OCI-LY1 (cell line): ENCODE data around the gene RABGAP1L.

Experiments used
- EZH2 ChIP-seq: fragments of 200-600 bp; sonication (generic), shearing (Covaris generic); IDR thresholded peaks from 2 replicates; pipeline ENCODE4 v1.8.0; 2017; ENCODE audit warnings: borderline replicate concordance, mixed run types, mild to moderate bottlenecking, antibody characterized with exemption, low read length, moderate library complexity, mixed read lengths
- TF ChIP-seq, protein P1 (sequence below): fragments of 200-600 bp; sonication (generic), shearing (Covaris generic); IDR thresholded peaks from 2 replicates; pipeline ENCODE4 v1.5.1; 2017; ENCODE audit warnings: mild to moderate bottlenecking, antibody characterized with exemption, low read length, moderate library complexity, mixed read lengths

DNA sequence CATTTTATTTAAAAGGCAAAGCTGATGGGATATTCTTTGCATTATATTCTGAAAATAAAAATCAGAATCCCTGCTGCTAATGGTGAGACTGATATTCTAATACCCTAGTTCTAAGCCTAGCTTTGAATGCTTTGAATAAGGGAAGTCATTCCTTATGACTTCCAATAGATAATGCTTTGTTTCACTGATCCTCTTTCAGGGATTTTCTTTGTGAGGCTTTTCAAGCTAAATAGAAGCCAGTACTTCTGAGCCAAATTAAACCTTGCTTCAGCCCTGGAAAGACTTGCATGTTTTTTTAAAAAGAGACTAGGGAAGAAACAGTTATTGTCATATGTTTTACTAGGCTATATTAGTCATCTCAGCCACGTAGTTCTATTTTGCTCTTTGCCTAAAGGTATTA lies 771.9 kb downstream of the RABGAP1L start:
- TF ChIP-seq, protein P1, sequence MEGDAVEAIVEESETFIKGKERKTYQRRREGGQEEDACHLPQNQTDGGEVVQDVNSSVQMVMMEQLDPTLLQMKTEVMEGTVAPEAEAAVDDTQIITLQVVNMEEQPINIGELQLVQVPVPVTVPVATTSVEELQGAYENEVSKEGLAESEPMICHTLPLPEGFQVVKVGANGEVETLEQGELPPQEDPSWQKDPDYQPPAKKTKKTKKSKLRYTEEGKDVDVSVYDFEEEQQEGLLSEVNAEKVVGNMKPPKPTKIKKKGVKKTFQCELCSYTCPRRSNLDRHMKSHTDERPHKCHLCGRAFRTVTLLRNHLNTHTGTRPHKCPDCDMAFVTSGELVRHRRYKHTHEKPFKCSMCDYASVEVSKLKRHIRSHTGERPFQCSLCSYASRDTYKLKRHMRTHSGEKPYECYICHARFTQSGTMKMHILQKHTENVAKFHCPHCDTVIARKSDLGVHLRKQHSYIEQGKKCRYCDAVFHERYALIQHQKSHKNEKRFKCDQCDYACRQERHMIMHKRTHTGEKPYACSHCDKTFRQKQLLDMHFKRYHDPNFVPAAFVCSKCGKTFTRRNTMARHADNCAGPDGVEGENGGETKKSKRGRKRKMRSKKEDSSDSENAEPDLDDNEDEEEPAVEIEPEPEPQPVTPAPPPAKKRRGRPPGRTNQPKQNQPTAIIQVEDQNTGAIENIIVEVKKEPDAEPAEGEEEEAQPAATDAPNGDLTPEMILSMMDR: no peak
- TF ChIP-seq EZH2: no peak
